NCI-H1930 (cell line): ENCODE measurements around the gene TRIM65.
"Not testable (repeated sequence)": the region's sequence is repeated elsewhere in the genome, so short reads cannot be mapped to it uniquely, and the experiment has no call there.

Source experiments
- DNase-seq, 2 experiments: peaks; one replicate each; lab custom pipeline; 2025; lab: John Stamatoyannopoulos, UW

The TRIM65 gene

GRCh38 chr17:75875182-75875939 lies 21.4 kb downstream of the TRIM65 start:
- no peak for DNase-seq

GRCh38 chr17:75874323-75875181 lies 22.2 kb downstream of the TRIM65 start:
- no peak for DNase-seq

- DNase-seq: no peak
These were observed 23.0 kb downstream of the TRIM65 start for GRCh38 chr17:75873587-75874322.

- DNase-seq: no peak
These were observed 24.1 kb downstream of the TRIM65 start for GRCh38 chr17:75872434-75873351.

- not testable (repeated sequence) for DNase-seq
These were observed 26.5 kb downstream of the TRIM65 start for GRCh38 chr17:75870228-75870627.

- DNase-seq: no peak
These were observed 27.2 kb downstream of the TRIM65 start for GRCh38 chr17:75869282-75870141.

GRCh38 chr17:75868730-75869281 lies 27.9 kb downstream of the TRIM65 start:
- not testable (repeated sequence) for DNase-seq

- DNase-seq: not testable (repeated sequence)
These were observed 31.2 kb downstream of the TRIM65 start for GRCh38 chr17:75865404-75866188.

- not testable (repeated sequence) for DNase-seq
These were observed 31.9 kb downstream of the TRIM65 start for GRCh38 chr17:75864887-75865286.

GRCh38 chr17:75864448-75864871 lies 32.3 kb downstream of the TRIM65 start:
- no peak for DNase-seq

GRCh38 chr17:75861927-75862317 lies 34.8 kb downstream of the TRIM65 start:
- no peak for DNase-seq

- not testable (repeated sequence) for DNase-seq
These were observed 37.4 kb downstream of the TRIM65 start for GRCh38 chr17:75859358-75859757.

GRCh38 chr17:75856062-75856756 lies 40.5 kb downstream of the TRIM65 start:
- no peak for DNase-seq

GRCh38 chr17:75855310-75856061 lies 41.3 kb downstream of the TRIM65 start, which contains the start of gene WBP2:
Gene WBP2, minus strand, starts transcription at chr17:75855335. Its CDS starts 38 bp downstream, at chr17:75855297.
- DNase-seq: peak; percentile 100

- DNase-seq: no peak
These were observed 41.9 kb downstream of the TRIM65 start for GRCh38 chr17:75854881-75855309.

GRCh38 chr17:75854101-75854748 lies 42.5 kb downstream of the TRIM65 start:
- no peak for DNase-seq

- no peak for DNase-seq
These were observed 43.3 kb downstream of the TRIM65 start for GRCh38 chr17:75853433-75853832.
